ENCODE results near the gene IFRD2.
"Not testable (repeated sequence)": the region's sequence is repeated elsewhere in the genome, so short reads cannot be mapped to it uniquely, and the experiment has no call there.

Gene IFRD2

DNA sequence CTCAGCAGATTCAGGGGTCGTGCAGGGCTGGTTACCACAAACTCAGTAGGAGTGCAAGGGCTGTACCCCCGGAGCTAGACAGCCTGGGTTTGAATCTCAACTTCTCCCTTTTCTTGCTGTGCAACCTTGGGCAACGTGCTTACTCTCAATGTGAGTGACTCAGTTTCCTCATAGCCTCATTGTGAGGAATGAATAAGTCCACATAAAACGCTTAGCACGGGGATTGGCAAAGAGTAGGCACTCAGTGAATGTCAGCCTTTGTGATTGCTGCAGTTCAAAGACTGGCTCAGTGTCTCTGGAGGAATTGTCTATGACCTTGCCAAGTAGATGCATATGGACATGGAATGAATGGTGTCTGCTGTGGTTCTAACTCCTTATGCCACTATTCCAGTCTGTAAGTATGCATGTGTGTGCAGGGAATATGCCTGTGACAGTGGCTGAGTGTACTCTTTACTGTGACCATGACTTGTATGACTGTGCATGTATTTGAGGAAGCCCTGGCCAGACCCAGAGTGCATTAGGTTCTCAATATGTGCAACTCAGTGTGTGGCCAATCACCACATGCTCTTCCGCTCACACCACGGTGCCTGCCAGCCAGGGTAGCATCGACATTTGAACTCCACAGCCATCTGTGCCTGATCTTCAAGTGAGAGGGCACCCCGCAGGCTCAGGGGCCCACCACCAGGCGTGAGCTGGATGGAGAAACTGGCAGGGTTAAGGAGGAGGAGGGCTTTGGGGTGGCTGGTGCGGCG, 7.9 kb upstream of the IFRD2 start:
- DNase-seq = no peak

DNA sequence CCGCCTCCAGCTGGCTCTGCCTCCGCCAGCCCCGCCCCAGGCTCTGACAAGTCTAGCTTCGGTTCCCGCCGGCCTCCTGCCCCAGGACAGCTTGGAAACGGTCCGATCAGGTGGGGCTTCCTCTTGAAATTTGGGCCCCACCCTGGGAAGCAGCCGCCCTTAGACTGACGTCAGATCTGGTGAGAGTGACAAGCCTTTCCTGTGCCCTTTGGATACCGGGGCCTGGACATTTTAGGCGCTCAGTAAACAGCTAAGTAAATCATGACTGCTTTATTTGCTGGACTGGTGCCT, 7.4 kb upstream of the IFRD2 start:
- no peak for DNase-seq

DNA sequence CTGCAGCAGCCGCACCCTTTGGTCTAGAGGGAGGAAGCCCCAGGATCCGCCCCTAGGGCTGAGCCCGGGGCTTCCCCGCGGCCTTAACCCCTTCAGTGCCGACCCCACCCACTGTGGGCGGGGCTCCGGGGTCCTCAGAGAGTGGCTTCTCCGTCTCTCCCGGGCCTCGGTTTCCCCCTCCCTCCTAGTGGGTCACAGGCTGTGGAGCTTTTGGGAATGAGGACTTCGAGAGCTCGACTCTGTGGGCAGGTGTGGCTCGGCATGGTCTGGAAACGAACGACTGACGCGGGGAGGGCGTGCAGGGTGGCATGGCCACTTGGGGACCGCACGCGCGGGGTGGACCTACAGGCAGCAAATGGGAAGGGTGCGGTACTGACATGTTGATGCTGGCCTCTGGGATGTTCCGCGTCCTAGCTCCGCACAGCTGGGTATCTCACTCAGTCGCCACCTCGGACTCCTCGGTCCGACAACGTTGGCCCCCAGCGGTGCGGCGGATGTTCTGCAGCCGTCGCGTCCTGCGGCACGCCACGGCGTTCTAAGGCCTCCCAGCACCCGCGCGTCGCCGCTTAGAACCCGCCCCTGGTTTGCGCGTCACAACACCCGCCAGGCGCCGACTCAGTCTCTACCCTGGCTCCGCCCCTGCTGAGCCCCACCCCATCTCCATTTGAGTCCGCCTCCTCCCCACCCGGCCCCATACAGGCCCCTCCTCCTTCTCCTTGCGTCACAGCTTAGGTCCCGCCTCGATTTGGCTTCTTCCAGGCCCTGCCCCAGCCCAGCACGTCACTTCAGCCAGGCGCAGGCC, 6.8 kb upstream of the IFRD2 start, which contains the start of the genes HYAL3 and NAA80:
Gene HYAL3 (minus strand): TSS at position 570 of the 802 bp plus-strand sequence. CDS start 3,803 bp downstream, outside the sequence.
Gene NAA80 (minus strand): TSS at position 570 of the 802 bp plus-strand sequence. CDS start 1,942 bp downstream, outside the sequence.
- DNase-seq = peak; percentile 79 to 92

DNA sequence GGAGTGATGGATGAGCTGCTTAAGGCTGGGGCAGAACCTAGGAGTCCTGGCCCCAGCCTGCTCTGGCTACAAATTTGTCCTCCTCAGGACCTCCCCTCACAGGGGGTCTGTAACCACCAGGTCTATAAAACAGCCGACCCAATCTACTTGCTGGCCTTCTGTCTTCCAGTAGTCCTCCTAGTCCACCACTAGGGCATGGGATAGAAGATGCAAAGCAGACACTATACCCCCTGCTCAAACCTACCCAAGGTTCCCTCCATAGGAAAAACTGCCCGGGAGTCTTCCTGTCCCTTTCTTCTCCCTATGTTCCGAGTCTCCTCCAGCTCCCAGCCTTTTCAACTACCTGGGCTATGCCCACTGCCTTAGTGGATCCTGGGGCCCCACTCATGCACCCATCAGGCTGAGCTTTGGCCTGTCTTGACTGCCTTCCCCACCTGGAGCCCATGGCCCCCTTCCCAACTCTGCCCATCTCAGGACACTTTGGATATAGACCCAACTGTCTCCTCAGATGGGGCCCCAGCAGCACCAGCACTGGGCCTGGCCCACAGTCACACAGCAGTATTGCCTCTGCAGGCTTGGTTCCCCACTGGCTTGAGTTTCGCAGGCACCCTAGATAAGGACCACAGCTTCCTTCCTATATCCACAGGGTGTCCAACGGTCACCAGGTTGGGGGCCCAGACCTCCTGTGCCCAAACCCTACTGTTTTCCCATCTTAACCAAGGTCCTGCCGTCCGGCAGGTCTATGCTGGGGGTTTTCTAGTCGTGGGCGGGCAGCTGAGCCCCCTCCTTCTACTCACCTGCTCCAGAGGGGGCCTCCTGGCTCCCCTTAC, 5.9 kb upstream of the IFRD2 start:
- DNase-seq = no peak

DNA sequence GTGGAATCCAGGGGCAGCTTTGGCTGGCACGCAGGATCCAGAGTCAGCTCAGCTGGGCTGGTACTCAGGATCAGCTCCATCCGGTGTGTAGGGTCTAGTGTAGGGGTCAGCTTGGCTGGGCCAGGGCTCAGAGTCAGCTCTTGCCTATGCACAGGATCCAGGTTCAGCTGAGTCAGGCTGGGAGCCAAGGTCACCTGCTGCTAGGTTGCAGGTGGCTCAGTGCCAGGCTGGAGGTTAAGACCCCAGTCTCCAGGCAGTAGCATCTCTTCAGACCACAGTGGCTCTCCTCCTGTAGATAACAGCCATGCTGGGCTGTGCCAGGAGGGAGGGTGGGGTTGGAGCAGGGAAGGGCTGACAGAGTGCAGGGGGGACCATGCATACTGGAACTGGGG, 5.2 kb upstream of the IFRD2 start:
- no peak for DNase-seq

GRCh38 chr3:50296721-50297383, 4.6 kb upstream of the IFRD2 start:
- DNase-seq = no peak

GRCh38 chr3:50295553-50296431, 3.6 kb upstream of the IFRD2 start:
- no peak for DNase-seq

GRCh38 chr3:50294492-50295403, 2.5 kb upstream of the IFRD2 start:
- no peak for DNase-seq

- DNase-seq = no peak
These were observed 1.9 kb upstream of the IFRD2 start for GRCh38 chr3:50294089-50294488.

DNA sequence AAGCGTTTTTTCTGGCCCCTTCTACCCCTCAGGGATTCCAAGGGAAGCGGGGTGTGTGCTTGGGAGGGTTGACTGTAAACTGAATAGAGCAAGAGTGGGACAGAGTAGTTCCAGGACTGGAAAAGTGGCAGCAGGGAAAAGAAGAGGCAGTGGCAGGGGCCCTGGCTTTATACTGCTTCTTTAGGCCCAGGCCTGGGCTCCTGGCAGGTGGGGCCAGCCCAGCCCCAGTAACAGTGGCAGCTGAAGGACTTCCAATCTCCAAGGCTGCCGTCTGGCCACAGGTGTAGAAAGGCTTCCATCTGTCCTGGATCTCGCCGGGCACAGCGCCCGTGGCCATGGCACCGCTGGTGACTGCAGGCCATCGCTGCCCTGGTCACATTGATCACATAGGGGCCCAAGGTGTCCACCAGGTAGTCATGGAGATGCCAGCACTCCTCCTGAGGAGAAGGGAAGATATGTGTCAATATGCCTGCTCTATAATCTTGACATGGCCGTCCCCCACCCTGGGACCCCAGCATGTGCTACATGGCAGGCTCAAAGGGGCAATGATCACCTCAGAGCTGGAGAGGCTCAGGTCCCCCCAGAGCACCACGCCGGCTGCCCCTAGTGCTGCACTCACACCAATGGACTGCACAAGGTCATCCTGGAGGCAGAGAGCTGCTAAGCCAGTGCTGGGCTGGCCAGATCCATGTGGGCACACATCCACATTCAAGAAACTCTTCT, 1.0 kb upstream of the IFRD2 start:
- no peak for DNase-seq

DNA sequence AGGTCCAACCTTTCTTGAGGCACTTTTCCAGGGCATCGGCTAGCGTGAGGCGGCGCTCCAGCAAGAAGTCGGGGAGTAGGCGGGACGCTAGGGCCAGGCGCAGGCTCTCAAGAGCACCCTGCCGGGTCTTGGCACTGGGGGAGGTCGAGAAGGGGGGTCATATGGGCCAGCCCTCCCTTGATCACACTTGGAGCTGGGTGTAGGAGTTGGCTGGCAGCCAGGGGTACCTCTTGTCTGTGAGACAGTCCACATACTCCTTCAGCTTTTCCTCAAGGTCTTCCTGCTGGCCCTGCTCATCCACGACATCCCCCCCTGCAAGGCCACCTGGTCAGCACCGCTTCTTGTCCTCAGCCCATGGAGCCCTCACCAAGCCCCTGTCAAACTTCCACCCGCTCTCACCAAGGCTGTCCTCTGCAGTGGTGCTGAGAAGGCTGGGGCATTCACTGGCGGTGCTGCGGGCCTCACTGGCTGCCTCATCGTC, 2.0 kb downstream of the IFRD2 start:
- no peak for DNase-seq

DNA sequence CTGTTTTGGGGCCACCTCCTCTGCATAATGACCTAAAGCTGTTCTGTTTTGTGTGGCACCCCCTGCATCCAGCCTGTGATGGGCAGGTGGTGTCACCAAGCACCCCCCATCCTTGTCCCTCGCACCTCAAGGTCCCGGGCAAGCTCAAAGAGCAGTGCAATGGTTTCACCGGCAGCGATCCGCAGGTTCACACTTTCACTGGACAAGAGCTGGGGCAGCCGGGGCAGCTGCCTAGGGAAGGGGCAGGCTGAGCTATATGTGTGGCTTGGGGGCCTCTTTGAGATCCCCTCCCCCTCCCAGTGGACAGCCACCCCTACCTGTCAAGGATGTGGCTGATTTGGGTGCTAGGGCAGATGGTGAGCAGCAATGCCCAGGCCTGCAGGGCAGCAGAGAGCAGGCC, 3.1 kb downstream of the IFRD2 start:
- DNase-seq = no peak

DNA sequence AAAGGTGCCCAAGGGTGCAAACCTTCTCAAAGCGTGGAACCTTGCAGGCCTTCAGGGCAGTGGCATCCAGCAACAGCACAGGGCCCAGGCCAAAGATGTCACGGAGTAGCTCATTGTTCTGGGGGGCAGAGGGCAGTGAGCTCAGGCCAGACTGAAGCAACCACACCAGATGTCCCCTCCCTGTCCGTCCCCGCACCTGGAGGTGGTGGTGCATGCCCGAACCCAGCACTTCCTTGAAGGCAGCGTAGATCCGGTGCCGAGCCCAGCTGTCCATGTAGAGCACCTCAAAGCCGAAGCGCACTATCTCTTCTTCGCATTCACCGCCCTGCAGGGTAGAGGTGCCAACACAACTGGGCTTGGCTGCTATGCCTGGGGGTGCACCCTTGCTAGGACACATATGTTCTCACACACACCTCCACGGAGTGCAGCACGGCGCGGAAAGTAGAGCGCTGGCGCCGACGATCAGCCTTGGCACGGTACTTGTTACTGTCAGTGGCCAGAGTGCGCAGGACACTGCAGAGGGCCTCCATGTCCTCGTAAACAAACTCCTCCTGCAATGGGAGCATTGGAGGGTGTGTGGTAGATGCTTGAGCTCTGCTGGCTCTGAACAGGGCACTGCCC, 3.7 kb downstream of the IFRD2 start:
- no peak for DNase-seq

DNA sequence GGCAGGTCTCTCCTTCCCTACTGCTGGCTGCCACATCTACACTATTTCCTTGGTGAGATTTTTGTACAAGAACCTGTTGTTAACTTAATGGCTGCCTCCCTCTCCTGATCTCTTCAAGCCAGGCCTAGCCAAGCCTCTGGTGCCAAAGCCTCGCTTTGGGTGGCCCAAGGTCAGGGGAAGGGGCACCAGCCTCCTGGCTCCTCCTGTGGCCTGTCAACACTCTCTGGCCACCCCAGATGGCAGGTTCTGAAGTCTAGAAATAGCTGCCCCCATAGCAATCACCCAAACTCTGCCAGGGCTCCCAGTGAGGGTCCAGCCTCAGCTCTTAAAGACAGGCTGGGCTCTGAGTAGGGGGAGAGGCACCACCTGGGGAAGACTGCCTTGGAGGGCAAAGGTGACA, 5.0 kb downstream of the IFRD2 start:
- DNase-seq = no peak

DNA sequence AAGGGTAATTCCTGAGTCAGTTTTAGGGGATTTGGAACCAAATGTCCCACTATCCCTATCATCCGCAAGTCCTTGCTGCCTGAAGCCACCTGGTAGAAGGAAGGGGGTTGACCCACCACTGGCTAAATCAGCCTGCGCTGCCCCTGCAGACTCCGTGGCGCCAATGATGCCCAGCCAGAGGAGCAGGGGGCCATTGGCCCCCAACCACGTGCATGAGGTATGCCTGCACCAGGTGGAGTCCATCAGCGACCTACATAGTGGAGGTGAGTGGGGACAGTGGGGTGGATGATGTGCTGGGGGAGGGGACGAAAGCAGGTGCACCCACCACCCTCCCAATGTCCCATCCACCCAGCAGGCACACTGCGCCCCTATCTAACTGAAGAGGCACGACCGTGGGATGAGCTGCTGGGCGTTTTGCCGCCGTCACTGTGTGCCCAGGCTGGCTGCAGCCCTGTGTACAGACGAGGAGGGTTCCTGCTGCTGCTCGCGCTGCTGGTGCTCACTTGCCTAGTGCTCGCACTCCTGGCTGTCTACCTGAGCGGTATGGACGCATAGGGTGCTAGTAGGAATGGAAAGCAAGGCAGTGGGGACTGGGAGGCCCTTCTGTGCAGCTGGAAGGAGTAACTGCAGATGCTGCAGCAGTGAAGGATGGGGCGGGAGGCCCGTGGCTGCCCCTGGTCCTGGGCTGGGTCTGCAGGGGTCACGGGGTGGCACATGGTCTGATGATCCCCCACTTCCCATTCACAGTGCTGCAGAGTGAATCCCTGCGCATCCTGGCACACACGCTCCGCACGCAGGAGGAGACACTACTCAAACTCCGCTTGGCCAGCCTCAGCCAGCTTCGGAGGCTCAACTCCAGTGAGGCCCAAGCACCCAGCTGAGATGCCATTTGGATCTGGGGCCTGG, 5.7 kb downstream of the IFRD2 start:
- DNase-seq = no peak

DNA sequence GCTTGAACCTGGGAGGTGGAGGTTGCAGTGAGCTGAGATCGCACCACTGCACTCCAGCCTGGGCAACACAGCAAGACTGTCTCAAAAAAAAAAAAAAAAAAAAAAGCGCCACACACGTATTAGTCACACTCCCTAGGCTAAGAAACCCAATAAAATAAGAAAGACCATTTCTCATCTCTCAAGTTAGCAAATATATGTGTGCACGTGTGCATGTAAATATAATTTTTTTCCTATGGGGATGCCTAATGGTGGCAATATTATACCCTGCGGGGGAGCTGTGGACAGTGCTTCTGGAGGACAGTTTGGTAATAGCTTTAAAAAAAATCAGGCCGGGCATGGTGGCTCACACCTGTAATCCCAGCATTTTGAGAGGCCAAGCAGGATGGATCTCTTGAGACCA, 8.1 kb downstream of the IFRD2 start:
- DNase-seq = not testable (repeated sequence)

GRCh38 chr3:50279255-50280016, 12.8 kb downstream of the IFRD2 start:
- DNase-seq = no peak

DNA sequence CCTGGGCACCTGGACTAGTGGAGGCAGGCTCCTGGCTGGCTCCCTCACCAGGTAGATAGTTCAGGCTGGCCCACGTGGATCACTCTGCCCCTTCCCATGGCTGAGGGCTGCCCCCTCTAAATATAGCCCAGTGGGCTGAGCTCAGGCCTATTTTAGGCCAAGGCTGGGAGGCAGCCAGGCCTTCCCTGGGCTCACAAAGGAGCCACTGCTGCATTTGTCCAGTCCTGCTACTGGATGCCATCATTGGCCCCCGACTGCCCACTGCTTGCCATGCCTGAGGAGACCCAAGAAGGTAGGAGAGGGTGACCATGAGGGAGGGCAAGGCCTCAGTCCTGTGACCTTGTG, 13.4 kb downstream of the IFRD2 start, which contains the start of gene LSMEM2:
Gene LSMEM2 (plus strand): TSS at position 208 of the 345 bp plus-strand sequence. CDS start 27 bp downstream, at position 235.
- DNase-seq = no peak

Measured in SW 1271 (cell line).